GM19467 (cell line): ENCODE results near the gene CADPS.
"Not testable (repeated sequence)": the region's sequence is repeated elsewhere in the genome, so short reads cannot be mapped to it uniquely, and the experiment has no call there.

Experiments
- ATAC-seq: cut with Tn5 transposase; IDR thresholded peaks from one replicate; pipeline ENCODE4 v1.9.1; 2021; ENCODE audit warnings: mild to moderate bottlenecking, moderate library complexity; ENCODE audit not compliant: unreplicated experiment

CADPS gene

GRCh38 chr3:62602987-62603386, 272.2 kb downstream of the CADPS start:
- no peak for ATAC-seq

DNA sequence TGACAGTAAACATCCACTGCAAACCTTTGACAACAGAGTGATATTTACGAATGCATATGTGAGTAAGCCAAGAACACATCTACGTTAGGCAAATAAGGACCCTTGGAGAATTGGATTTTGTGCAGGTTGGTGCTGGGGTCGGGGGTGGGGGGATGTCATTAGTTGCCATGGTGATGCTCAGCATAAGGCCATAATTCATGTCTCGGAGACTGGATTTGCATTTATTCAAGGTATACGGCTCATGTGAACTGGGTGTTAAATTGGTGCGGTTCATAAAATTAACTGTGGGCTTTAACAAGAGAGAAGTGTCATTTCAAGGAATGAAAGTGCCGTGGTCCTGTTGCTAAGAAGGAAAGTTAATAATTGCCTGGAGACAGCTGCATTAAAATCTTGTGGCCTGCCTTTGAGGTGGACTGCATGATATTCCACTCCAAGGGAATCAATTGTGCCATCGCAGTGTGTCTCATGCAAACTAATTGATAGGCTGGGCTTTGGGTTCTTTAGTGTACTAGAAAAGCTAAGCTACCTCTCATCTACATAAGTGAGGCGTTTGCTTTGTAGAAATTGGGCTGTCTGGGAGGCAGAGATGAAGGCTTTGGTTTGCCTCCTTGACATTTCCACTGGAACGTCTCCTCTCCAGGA, 273.0 kb downstream of the CADPS start:
- no peak for ATAC-seq

GRCh38 chr3:62601238-62602070, 273.8 kb downstream of the CADPS start:
- no peak for ATAC-seq

DNA sequence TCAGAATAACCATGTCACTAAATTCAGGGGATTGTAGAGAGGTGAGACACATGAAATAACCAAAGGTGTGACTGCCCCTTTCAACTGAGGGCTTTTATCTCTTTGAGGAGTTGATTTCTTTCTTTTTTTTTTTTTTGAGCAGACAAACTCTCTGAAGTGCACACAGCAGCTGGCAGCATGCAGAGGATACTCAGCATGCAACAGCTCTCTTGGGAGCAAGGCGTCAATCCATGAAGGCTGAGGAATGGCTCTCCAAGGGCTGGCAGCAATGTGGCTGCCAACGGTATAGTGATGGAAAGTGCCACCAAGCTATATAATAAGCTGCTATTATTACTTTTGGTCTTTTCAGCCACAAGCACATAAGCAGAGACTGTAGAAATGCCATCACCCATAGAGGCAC, 275.2 kb downstream of the CADPS start:
- no peak for ATAC-seq

- ATAC-seq = no peak
These were observed 277.7 kb downstream of the CADPS start for GRCh38 chr3:62597491-62597890.

GRCh38 chr3:62592408-62592807, 282.8 kb downstream of the CADPS start:
- no peak for ATAC-seq

DNA sequence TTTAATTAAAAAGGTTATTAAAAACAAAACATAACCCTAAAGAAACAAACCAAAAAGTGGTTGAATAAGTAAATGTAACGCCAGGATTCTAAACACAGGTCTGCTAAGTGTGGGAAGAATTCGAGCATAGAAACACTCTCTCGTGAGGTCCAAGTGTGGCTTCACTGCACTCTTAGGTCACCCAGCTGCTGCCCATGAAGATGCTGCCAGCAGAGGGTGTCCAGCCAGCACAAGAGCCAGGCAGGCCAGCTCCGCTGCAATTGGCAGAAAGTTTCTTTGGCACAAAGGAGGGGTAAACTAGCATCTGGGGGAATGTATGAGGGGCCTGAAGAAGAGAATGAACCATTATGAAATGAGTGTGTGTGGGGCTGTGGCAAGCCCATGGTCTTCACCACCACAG, 286.1 kb downstream of the CADPS start:
- no peak for ATAC-seq

DNA sequence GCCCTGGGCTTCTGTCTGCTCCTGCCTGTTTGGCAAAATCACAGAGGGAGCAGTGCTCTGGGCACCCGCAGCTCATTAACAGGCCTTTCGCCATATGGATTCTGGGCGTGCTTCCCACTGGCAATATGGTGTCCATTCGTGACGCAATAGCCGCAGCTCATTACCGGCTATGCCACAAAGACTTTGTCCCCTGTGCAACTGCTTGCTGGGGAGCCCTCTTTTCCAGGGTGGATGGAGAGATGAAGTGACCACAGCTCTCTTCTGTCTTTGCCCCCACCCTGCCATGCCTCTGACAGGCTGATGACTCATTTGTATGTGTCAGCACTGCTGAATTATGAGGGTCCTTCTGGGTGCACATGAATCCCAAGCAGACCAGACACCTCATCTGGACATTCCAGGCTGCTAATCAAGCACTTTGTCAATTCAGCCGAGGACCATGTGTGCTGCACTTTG, 287.6 kb downstream of the CADPS start:
- ATAC-seq = no peak

DNA sequence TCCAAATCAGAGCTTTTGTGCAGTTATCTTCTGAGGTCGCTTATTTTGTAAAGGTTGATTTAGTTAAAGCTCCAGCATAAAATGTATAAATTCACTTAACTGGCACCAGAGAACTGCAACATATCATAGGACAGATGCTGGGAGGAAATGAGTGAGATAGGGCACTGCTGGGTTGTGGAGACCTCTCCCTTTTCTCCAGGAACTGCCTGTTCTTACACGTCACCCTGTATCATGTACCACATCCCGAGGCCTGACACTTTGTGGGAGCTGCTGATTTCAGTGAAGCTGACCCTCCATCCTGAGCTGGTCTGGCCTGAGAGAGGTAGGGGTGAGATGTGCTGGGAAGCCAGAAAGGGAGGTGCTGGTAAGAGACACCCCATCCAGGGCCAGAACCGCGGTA, 288.0 kb downstream of the CADPS start:
- no peak for ATAC-seq

- no peak for ATAC-seq
These were observed 288.9 kb downstream of the CADPS start for GRCh38 chr3:62586356-62586755.

- ATAC-seq = no peak
These were observed 289.4 kb downstream of the CADPS start for GRCh38 chr3:62585861-62586260.

- no peak for ATAC-seq
These were observed 290.6 kb downstream of the CADPS start for GRCh38 chr3:62584636-62585035.

GRCh38 chr3:62582495-62583172, 292.6 kb downstream of the CADPS start:
- no peak for ATAC-seq

- ATAC-seq = not testable (repeated sequence)
These were observed 294.7 kb downstream of the CADPS start for GRCh38 chr3:62580485-62580884.

DNA sequence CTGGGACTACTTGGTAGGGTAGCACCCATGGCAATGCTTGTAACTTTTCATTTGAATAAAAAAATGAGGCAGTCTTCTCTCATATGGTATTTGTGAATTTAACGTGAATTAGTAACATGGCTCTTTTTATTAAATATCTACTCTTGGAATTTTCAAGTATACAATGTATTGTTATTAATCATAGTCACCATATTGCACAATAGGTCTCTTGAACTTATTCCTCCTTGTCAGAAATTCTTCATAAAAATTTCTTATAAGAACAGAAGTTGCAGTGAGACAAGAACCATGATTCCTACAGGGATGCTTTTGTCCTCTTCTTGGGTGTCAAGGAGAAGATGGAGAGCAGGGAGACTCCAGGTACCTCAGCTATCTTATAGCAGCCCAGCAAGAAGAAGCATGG, 298.1 kb downstream of the CADPS start:
- no peak for ATAC-seq

- ATAC-seq = no peak
These were observed 300.8 kb downstream of the CADPS start for GRCh38 chr3:62574266-62574898.

DNA sequence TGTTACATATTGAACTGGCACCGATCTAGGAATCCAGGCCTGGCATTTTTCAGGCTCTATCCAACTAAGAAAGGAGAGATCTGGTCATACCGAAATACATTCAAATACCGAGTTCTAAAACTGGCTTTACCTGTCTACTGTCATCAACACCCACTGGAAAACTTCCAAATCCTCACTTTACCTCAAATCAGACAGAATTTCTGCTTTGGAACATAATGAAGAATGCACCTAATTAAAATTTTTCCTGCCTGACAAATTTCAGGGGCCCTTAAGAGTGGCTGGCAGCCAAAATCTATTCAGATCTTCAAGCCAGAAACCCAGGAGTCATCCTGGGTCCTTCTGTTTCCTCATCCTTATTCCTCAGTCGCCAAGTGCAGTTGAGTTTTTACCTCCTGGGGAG, 303.3 kb downstream of the CADPS start:
- no peak for ATAC-seq

- no peak for ATAC-seq
These were observed 304.3 kb downstream of the CADPS start for GRCh38 chr3:62570888-62571287.

DNA sequence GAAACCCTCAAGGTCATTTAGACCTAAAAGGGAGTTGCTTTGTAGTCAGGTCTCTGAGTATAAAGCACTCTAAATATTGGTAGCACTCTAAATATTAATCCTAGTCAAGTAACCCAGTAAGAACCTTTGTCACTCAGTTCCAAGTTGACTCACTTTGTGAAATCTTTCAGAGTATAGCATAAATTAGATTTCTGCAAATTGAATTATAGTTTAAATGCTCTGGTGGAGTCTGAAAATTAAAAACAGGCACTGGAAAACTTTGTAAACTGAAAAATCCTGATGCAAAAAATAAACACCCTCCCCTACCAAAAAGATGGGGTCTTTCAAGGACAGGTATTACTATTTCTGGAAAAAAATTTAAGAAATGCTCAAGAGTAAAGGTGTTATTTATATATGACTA, 305.6 kb downstream of the CADPS start:
- ATAC-seq = no peak

GRCh38 chr3:62567097-62568021, 307.9 kb downstream of the CADPS start:
- no peak for ATAC-seq
